ENCODE measurements around the gene KIF21A.

KIF21A gene

GRCh38 chr12:39389399-39390150, 53.3 kb downstream of the KIF21A start:
- DNase-seq (ENCODE audit: low read depth) = no peak
- TF ChIP-seq CTCF (conservative IDR thresholded peaks at IDR 0.05; ENCODE audit: low read depth, low read length) = no peak
- no peak overlapping the region for H3K4me3 ChIP-seq (ENCODE audit: low read depth, low read length)

GRCh38 chr12:39386335-39386734, 56.6 kb downstream of the KIF21A start:
- DNase-seq (ENCODE audit: low read depth) = no peak
- H3K4me3 ChIP-seq (ENCODE audit: low read depth, low read length) = no peak overlapping the region
- no peak for TF ChIP-seq CTCF (conservative IDR thresholded peaks at IDR 0.05; ENCODE audit: low read depth, low read length)

GRCh38 chr12:39383114-39383513, 59.8 kb downstream of the KIF21A start:
- TF ChIP-seq CTCF (conservative IDR thresholded peaks at IDR 0.05; ENCODE audit: low read depth, low read length) = no peak
- H3K4me3 ChIP-seq (ENCODE audit: low read depth, low read length) = no peak overlapping the region
- no peak for DNase-seq (ENCODE audit: low read depth)

GRCh38 chr12:39380090-39380489, 62.8 kb downstream of the KIF21A start:
- no peak for DNase-seq (ENCODE audit: low read depth)
- TF ChIP-seq CTCF (conservative IDR thresholded peaks at IDR 0.05; ENCODE audit: low read depth, low read length) = no peak
- H3K4me3 ChIP-seq (ENCODE audit: low read depth, low read length) = no peak overlapping the region

- DNase-seq (ENCODE audit: low read depth) = no peak
- no peak overlapping the region for H3K4me3 ChIP-seq (ENCODE audit: low read depth, low read length)
- TF ChIP-seq CTCF (conservative IDR thresholded peaks at IDR 0.05; ENCODE audit: low read depth, low read length) = no peak
Measured at GRCh38 chr12:39378341-39378740, 64.6 kb downstream of the KIF21A start.

GRCh38 chr12:39375206-39375808, 67.6 kb downstream of the KIF21A start:
- no peak for DNase-seq (ENCODE audit: low read depth)
- no peak for TF ChIP-seq CTCF (conservative IDR thresholded peaks at IDR 0.05; ENCODE audit: low read depth, low read length)
- no peak overlapping the region for H3K4me3 ChIP-seq (ENCODE audit: low read depth, low read length)

GRCh38 chr12:39372929-39373328, 70.0 kb downstream of the KIF21A start:
- H3K4me3 ChIP-seq (ENCODE audit: low read depth, low read length) = no peak overlapping the region
- DNase-seq (ENCODE audit: low read depth) = no peak
- TF ChIP-seq CTCF (conservative IDR thresholded peaks at IDR 0.05; ENCODE audit: low read depth, low read length) = no peak
